Stimulated activated CD4-positive, alpha-beta T cell treated with anti-CD3 and anti-CD28 coated beads, Interleukin-4, amount 100 ng/mL, for 48 hours (primary cell): ENCODE measurements around the gene CHRNB4.
"Not testable (repeated sequence)": the region's sequence is repeated elsewhere in the genome, so short reads cannot be mapped to it uniquely, and the experiment has no call there.

ENCODE experiments used
- DNase-seq, 2 donors: peaks; one replicate each; pipeline ENCODE4 v3.0.0-alpha.2; 2020; ENCODE audit warnings: low read depth in 2 of 2

The CHRNB4 gene, protein sequence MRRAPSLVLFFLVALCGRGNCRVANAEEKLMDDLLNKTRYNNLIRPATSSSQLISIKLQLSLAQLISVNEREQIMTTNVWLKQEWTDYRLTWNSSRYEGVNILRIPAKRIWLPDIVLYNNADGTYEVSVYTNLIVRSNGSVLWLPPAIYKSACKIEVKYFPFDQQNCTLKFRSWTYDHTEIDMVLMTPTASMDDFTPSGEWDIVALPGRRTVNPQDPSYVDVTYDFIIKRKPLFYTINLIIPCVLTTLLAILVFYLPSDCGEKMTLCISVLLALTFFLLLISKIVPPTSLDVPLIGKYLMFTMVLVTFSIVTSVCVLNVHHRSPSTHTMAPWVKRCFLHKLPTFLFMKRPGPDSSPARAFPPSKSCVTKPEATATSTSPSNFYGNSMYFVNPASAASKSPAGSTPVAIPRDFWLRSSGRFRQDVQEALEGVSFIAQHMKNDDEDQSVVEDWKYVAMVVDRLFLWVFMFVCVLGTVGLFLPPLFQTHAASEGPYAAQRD

DNA sequence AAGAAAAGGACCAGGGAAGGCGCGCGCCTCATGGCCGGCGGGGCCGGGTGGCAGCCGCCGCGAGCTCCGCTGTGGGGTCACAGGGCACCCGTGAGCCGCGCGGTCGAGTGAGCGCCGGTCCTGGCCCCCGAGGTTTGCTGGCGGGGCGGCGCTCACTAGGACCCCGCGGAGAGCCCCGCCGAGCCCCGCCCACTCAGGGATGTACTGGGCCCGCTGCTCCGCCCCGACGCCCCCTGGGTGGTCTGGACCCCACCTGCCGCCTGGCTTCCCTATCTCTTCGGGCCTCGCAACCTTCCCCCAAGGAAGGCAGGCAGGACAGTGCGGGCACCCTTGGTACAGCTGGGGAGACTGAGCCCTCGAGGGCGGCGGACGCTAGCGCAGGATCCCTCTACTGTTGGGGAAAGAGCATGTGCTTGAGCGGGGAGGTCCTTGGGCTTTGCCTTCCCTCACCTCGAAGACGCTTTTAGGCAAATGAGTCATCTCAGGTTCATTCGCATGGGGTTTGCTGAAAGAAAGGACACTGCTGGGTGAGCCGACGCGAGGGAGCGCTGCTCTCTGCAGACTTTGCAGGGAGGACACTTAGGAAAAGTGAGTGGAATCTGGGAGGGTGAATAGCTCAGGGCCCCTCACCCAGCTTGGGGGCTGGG lies at the start of gene CHRNB4:
Gene CHRNB4 (minus strand): TSS at position 109 of the 647 bp plus-strand sequence. CDS start 77 bp downstream, at position 32.
- no peak for DNase-seq

DNA sequence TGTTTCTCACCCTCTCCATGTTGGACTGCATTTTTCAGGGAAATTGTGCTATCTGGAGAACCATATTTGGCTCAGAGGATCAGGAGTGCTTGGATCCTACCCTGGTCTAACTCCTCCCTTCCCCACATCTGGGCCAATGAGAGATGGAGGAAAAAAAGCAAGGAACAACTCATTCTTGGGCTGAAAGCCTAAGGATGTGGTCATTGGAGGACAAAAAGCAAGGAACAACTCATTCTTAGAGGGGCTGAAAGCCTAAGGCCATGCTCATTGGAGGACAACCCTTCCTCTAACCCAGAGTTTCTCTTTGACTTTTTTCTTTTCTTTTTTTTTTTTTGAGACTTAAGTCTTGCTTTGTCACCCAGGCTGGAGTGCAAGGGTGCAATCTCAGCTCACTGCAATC lies 48.6 kb upstream of the CHRNB4 start:
- no peak for DNase-seq

DNA sequence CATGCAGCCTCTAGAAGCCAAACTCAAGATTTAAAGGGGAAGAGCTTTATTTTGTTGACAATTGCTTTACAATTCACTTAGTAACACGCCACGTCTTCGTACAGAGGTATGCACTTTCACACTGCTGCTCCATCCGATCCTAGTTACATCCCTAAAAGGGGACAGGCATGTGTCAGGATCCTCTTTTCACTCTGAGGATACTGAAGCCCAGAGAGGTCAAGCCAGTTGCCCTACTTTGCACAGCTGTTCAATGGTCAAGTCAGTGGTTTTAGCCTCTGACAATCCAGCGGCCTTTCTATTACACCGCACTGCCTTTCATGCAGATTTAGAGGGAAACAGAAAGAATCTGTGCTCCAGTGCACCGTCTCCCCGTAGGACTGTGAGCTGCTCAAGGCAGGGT lies 44.9 kb upstream of the CHRNB4 start:
- no peak for DNase-seq

DNA sequence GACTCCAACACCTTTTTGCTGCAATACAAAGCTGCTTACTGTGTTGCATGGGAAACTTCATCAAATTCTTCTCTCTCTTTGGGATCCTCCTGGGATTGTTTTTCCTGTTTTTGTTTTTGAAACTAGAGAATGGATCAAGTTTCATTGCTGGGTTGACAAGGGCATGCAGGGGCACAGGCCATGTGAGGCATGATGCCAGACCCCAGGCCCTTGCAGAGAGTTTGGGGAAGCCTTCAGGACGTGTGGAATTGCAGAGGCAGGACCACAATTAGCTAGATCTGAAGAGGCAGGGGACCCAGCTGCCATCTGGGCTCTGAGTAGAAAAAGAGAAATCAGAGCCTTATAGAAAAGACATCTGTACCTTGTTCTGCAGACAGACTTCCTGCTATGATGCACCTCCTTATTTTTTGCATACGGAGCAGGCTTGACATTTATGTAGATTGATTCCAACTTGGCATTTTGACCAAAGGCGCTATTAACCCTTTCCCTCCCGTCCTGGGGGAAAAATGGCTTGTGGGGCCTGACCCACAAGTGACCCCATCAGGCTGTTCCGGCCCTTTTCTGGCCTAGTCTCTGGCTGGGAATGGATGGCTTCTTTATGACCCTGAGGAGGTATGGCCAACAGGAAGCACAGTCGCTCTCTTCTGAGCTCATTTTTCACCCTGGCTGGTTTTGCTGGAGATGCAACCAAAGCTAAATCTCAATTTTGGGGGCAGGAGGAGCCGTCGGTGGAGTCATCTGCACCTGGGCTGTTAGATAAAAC lies 44.3 kb upstream of the CHRNB4 start:
- DNase-seq, result no peak

DNA sequence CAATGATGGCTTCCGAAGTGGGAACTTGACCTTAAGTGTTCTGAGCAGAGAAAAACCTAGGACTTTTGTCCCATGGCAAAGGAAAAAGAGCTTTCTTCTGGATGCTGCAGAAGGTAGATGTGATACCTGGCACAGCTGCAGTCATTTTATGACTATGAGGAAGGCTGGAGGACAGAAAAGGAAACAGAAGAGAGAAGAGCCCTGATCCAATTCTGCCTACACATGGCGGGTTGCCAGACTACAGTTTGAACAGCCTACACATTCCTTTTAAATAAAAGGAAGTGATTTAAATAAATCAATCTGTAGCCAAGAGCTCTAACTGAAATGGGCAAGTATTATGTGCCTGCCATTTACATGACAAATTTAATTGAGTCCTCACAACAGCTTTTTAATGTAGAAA lies 43.6 kb upstream of the CHRNB4 start:
- DNase-seq, result no peak

DNA sequence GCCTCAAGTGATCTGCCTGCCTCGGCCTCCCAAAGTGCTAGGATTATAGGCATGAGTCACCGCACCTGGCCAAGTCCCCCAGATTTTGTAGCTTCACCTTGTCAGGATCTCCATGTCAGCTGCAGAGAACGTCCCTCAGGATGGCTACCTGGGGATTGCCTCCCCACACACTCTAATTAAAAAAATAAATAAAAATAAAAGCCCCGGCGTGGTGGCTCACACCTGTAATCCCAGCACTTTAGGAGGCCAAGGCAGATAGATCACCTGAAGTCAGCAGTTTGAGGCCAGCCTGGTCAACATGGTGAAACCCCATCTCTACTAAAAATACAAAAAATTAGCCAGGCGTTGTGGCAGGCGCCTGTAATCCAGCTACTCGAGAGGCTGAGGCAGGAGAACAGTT lies 42.6 kb upstream of the CHRNB4 start:
- DNase-seq, result not testable (repeated sequence)

DNA sequence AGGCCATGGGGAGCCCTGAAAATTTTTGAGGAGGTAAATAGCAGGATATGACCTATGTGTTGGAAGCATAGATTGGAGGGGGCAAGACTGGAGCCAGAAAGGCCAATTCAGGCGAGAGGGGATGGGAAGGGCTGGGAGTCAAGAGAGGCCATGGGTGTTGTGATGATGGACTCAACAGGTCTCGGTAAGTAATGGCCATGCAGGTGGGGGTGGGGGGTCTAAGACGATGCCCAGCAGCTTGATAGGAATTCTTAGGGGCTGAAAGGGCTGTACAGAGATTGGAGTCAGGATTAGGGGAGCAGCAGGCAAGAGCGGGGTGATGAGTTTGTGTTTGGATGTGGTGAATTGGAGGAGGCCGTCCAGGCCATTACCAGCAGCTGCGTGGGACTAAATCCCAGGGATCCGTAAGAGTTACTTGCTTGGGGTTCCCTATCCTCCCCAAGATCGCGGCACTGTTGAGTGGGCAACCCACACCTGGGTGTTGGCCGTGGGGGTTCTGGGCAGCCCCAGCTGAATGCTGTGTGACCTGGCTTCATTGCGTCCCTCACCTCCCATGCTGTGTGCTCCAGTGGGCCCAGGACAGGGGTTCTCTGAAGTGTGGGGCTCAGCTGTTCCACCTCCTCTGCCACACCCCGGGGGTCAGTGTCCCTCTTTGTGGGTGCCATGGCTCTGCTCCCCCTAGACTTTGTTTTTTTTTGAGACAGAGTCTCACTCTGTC lies 41.8 kb upstream of the CHRNB4 start:
- DNase-seq, result no peak

DNA sequence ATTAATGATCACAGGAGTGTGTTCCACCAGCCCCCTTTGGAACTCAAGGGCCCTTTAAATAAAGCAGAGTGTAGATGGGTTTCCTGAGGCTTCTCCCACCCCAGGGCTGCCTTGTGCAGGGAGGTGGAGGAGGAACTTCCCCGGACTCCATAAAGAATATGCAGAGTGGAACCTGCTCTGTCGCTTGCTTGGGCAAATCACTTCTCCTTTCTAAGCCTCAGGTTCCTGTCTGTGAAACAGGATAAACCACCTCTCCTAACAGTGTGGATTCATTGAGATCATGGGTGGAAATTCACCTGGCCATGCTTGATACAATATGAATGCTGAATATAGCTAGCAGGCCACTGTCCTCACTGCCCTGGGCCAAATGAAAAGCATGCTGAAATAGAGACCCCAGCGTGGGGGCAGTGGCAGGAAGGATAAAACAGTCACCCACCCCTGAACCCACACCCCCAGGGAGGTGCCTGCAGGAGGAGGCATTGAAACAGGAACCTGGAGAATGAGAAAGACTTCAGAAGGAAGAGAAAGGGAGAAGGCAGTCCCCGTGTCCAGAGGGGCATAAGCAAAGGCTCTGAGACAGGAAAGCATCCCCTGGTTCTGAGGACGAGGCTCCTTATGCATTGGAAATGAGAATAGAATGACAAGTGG lies 41.1 kb upstream of the CHRNB4 start:
- DNase-seq, result no peak

DNA sequence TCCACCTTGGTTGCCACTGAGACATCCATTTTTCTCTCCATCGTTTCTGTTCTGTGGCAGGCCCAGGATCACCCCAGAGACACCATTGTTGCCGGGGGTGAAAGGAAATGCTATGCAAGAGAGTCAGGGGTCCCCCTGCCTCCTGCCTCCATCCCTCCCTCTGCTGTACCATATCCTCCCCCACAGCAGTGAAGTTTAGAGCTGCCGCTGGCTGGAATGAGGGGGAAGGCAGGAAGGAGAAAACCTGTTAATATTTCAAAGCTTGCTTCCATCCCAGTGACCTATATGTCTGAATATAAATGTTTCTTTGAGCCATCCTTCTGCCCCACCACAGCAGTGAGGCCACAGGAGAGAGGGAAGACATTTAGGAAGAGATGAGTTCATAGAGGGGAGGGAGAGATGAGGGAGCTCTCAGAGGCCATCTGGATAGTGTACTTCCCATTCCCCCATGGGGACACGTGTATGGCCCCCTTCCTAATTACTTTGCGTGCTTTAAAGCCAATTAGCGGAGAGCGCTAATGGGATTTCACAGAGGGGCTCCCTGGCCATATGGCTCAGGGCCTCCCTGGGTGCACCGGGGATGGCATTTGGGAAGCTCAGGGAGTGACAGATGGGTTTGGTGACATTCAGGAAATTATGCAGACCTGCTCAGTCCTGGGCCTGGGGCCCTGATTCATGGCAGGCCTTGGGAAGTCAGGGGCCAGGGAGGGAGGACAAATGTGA lies 40.4 kb upstream of the CHRNB4 start:
- no peak for DNase-seq

DNA sequence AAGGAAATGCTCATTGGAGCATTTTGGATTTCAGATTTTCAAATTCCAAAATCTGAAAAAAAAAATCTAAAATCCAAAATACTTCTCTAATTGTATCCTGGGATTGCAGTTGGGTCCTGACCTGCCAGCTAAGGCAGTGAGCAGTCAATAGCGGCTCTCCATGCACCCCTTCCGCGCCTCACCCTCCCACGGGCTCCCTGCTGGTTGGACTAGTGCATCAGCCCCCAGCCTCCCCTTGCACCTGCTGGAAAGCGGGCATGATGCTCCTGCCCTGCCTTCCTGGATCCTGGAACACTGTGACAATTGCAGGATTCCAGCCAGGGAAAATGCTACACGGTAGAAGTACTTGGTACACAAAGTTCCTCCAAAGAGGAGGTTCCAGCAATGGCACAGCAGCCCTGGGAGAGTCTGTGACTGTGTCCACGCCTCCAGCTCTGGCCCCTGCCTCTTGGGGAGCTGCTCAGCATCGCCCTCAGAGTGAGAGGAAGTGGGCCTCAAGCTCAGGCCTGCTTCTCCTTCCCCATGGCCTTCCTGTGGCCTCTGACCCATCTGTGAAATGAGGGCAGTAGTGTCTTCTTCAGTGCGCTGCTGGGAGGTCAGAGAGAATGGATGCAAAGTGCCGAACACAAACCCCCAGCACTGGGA lies 39.5 kb upstream of the CHRNB4 start:
- DNase-seq, result no peak

DNA sequence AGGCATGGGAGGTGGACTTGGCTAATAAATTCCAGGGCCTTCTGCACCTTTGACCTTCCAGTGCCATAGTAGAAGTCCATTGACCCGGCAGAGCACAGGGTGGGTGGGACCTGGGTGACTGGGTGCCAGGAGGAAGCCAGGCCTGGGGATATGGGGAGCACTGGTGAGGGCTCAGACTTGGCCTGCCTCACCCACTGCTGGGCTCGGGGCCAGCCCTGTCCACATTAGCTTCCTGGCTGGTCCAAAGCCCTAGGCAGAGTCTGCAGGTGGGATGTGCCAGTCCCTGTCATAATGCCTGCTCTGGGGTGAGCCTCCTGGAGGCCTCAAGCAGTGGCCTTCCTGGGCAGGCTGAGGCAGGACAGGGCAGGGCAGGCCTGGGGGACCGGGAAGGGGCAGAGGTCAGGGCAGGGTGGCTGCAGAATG lies 38.1 kb upstream of the CHRNB4 start:
- no peak for DNase-seq

DNA sequence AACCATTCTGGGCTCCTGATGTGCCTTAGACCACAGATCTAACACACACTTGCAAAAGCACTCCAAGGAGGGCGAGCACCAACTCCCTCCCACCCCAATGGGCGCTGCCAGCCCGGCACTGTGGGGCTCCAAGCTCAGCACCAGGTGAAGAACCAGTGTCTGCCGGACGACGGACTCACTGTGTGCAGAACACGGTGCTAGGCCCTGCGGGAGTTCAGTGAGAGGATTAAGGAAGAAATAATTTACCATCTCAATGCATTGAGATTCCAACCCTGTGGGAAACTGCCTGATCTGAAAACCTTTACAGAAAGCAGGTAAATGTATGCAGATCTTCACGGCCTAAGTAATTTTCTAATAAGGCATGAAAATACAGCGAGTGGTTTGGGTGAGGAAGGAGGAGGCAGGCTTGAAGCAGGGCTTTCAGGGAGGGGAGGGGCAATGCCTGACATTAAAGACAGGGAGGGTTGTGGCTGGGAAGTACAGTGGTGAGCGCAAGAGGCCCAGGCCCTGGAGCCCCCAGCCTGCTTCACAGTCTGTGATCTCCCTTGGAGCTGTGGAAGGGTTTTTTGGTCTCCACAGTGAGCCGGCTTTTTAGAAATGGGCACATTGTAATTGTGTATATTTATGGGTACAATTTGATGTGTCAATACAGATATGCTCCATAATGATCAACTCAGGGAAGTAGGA lies 35.6 kb upstream of the CHRNB4 start:
- DNase-seq, result no peak

DNA sequence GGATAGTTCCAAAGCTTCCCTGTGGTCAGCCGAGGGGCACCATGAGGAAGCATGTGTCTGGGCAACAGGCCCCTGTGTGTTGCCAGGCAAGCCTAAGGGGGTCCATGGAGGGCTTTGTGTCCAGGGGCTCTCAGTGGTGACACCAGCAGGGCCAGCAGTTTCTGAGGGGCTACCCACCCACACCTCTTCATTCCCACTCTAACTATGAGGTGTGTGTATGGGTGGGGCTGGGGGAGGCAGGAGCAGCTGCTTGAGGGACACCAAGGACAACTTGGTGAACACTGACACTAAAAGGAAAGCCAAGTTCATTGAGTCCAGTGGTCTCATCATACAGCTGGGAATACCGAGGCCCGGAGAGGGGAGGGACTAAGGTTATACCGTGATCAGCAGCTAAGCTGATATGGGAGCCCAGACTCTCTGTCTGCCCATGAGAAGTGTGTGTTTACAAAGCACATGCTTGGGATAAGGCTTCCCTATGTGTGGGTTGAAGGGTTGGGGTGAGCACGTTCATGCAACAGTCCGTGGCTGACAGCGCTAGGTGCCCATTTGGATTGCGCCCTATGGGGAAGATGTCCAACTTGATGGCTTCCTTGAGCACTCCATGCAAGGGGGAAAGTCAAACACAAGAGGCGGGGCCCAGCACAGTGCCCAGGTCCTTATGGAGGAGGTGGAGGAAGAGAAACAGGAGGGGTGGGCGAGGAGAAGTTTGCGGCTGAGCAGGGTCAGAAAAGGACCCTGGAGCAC lies 34.8 kb upstream of the CHRNB4 start:
- no peak for DNase-seq

DNA sequence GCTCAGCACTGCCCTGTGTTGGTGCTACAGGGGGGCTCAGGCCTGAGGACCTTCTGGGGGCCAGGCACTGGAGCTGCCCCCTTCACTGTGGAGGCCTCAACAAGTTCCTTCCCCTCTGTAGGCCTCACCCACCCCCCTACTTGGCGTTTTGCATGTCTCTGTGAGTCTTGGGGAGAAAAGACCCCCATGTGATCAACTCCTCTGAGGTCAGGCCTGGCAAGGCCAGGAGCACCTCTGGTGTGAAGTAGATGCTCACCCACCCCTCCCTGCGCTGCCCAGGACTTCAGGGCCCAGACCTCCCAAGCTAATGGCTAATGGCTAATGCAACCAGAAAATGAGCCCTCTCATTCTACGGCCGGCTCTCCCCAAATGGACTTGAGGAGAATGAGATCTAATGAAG lies 34.2 kb upstream of the CHRNB4 start:
- no peak for DNase-seq

DNA sequence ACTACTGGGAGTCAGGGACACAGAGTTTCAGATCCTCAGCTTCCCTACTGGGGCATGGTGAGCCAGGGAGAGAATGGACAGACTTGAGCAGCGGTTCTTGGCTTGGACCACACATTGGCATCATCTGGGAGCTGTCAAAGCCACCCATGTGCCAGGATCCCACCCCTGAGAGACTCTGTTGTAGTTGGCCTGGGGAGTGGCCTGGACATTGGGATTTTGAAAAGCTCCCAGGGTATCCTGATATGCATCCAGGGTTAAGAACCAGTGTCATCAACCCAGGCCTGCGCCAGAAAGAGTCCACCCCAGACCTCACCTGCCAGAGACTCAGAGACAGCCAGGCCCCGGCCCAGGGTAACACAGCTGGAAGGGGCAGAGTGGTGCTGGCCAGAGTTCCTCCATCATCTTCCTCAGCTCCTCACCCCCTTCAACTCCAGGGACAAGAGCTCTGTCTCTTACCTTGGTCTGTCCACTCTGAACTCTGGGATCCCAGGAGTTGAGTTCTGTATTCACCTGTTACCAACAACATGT lies 33.0 kb upstream of the CHRNB4 start:
- DNase-seq, result no peak

DNA sequence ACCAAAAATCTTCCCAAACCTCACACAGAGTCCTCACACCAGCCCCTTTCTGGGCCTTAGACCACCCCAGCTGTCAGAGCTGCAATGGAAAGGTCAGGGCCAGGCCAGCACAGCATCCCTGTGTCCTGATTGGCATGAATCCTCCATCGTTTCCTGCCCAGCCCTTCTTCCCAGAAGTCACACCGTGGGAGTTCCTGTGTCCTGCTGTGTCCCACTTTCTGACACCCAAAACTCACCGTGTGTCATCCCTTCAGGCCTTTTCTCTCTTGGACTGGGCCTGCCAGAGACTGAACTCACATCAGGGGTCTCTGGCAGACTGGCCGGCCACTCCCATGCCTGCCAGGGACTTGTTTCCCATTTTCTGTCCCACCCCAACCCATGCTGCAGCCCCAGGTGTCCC lies 32.5 kb upstream of the CHRNB4 start:
- DNase-seq, result no peak

DNA sequence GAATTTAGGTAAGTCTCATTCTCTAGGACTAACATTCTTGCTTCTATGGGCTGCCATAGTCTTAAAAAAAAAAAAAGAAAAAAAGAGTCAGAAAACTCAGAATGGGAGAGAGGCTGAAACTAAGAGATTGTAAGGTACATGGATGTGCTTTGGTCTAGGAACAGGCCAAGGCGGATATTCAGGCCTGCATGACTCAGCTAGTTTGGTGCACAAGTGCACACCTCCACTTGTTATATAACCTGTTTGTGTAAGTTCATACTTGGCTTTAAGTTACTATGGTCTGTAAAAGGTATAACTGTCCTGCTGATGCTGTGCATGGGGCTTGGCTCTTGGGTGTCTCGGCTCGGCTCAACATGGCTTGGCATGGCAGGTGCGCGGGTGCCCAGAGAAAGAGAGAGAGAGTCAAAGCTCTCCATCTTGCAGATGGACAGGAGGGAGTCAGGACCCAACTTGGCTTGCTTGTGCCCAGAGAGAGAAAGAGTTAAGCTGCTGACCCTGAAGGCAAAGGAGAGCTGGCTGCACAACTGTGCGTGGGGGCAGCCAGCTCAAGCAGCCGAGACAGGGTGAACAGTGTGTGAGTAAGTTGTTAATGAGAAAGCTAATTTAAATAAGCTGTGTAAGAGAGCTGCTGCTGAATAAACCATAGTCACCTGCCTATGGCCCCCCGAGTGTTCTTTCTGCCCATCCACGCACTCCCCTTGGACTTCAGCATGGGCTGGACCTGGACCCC lies 31.4 kb upstream of the CHRNB4 start:
- DNase-seq, result no peak
